Central memory CD8-positive, alpha-beta T cell (primary cell): Measurements from ENCODE around the gene PTPRG.

Experiments
- ATAC-seq: fragments of 150-1000 bp; cut with Tn5 transposase; replicated peaks from 2 replicates; pipeline ENCODE4 v1.10.0; 2022; ENCODE audit warnings: mild to moderate bottlenecking, moderate FRiP score, moderate number of reproducible peaks; ENCODE audit not compliant: poor library complexity, severe bottlenecking; ENCODE audit errors: extremely low read depth
- DNase-seq, 2 donors: peaks; one replicate each; pipeline ENCODE4 v3.0.0; 2021; ENCODE audit warnings: low spot score in 2 of 2
- H3K27ac Mint-ChIP-seq: one replicate; pipeline ENCODE4 v1.8.0; 2022; ENCODE audit warnings: low read depth, mild to moderate bottlenecking, moderate library complexity, mixed read lengths
- H3K27me3 Mint-ChIP-seq: one replicate; pipeline ENCODE4 v1.8.0; 2022; ENCODE audit warnings: mixed read lengths
- H3K36me3 Mint-ChIP-seq: one replicate; pipeline ENCODE4 v1.8.0; 2022; ENCODE audit warnings: mild to moderate bottlenecking, moderate library complexity, mixed read lengths; ENCODE audit not compliant: insufficient read depth
- H3K4me1 Mint-ChIP-seq: one replicate; pipeline ENCODE4 v1.8.0; 2022; ENCODE audit warnings: mixed read lengths
- H3K4me3 Mint-ChIP-seq: one replicate; pipeline ENCODE4 v1.8.0; 2022; ENCODE audit warnings: mild to moderate bottlenecking, moderate library complexity, mixed read lengths
- H3K9me3 Mint-ChIP-seq: one replicate; pipeline ENCODE4 v1.8.0; 2022; ENCODE audit warnings: mixed read lengths

PTPRG gene

GRCh38 chr3:62260655-62261054 is 699.3 kb downstream of the PTPRG start:
- H3K27me3 Mint-ChIP-seq, result no peaks in the 10 kb centered on the region
- ATAC-seq, result no peak

GRCh38 chr3:62261121-62261520 is 699.8 kb downstream of the PTPRG start:
- Mint-ChIP-seq H3K4me1 (no peaks in the 10 kb centered on the region), H3K9me3 (no peaks in the 10 kb centered on the region), H3K27ac (no peak overlapping the region), H3K27me3 (no peaks in the 10 kb centered on the region), H3K36me3 (no peaks in the 10 kb centered on the region), H3K4me3 (no peak overlapping the region)
- ATAC-seq (no peak), DNase-seq (no peak)

More at GRCh38 chr3:62260655-62261054, 699.3 kb downstream of the PTPRG start:
- DNase-seq, result no peak
- H3K4me1 Mint-ChIP-seq, result no peaks in the 10 kb centered on the region
- no peaks in the 10 kb centered on the region for H3K36me3 Mint-ChIP-seq
- H3K4me3 Mint-ChIP-seq, result no peak overlapping the region
- H3K9me3 Mint-ChIP-seq, result no peaks in the 10 kb centered on the region
- no peak overlapping the region for H3K27ac Mint-ChIP-seq

GRCh38 chr3:62261736-62262135 is 700.4 kb downstream of the PTPRG start:
- no peak for DNase-seq
- no peaks in the 10 kb centered on the region for H3K9me3 Mint-ChIP-seq
- no peak for ATAC-seq
- no peaks in the 10 kb centered on the region for H3K4me1 Mint-ChIP-seq
- no peaks in the 10 kb centered on the region for H3K36me3 Mint-ChIP-seq
- H3K27me3 Mint-ChIP-seq, result no peaks in the 10 kb centered on the region
- no peak overlapping the region for H3K27ac Mint-ChIP-seq
- H3K4me3 Mint-ChIP-seq, result no peak overlapping the region

- H3K4me1 Mint-ChIP-seq, result no peaks in the 10 kb centered on the region
- ATAC-seq (no peak), DNase-seq (no peak)
- no peaks in the 10 kb centered on the region for H3K9me3 Mint-ChIP-seq
- H3K27ac Mint-ChIP-seq, result no peak overlapping the region
- no peaks in the 10 kb centered on the region for H3K36me3 Mint-ChIP-seq
- no peak overlapping the region for H3K4me3 Mint-ChIP-seq
- no peaks in the 10 kb centered on the region for H3K27me3 Mint-ChIP-seq
Observed at GRCh38 chr3:62265528-62265927, 704.2 kb downstream of the PTPRG start.

- no peak for ATAC-seq
- Mint-ChIP-seq H3K4me1 (no peaks in the 10 kb centered on the region), H3K9me3 (no peaks in the 10 kb centered on the region), H3K4me3 (no peak overlapping the region), H3K36me3 (no peaks in the 10 kb centered on the region), H3K27ac (no peak overlapping the region), H3K27me3 (no peaks in the 10 kb centered on the region)
- no peak for DNase-seq
Observed at GRCh38 chr3:62266668-62267283, 705.4 kb downstream of the PTPRG start.

GRCh38 chr3:62276658-62277180 is 715.3 kb downstream of the PTPRG start:
- Mint-ChIP-seq H3K27ac (no peak overlapping the region), H3K9me3 (no peaks in the 10 kb centered on the region), H3K4me3 (no peak overlapping the region), H3K4me1 (no peaks in the 10 kb centered on the region), H3K27me3 (no peaks in the 10 kb centered on the region), H3K36me3 (no peaks in the 10 kb centered on the region)
- ATAC-seq, result no peak
- no peak for DNase-seq

GRCh38 chr3:62277450-62277849 is 716.1 kb downstream of the PTPRG start:
- no peaks in the 10 kb centered on the region for H3K27me3 Mint-ChIP-seq
- no peak overlapping the region for H3K4me3 Mint-ChIP-seq
- no peak for ATAC-seq
- no peaks in the 10 kb centered on the region for H3K9me3 Mint-ChIP-seq
- H3K4me1 Mint-ChIP-seq, result no peaks in the 10 kb centered on the region
- no peak overlapping the region for H3K27ac Mint-ChIP-seq
- H3K36me3 Mint-ChIP-seq, result no peaks in the 10 kb centered on the region
- DNase-seq, result no peak

GRCh38 chr3:62277986-62278385 is 716.6 kb downstream of the PTPRG start:
- Mint-ChIP-seq H3K4me3 (no peak overlapping the region), H3K36me3 (no peaks in the 10 kb centered on the region), H3K9me3 (no peaks in the 10 kb centered on the region), H3K27me3 (no peaks in the 10 kb centered on the region), H3K27ac (no peak overlapping the region), H3K4me1 (no peaks in the 10 kb centered on the region)
- DNase-seq (no peak), ATAC-seq (no peak)

- ATAC-seq (no peak), DNase-seq (no peak)
- Mint-ChIP-seq H3K36me3 (no peaks in the 10 kb centered on the region), H3K4me1 (no peaks in the 10 kb centered on the region), H3K27ac (no peak overlapping the region), H3K9me3 (no peaks in the 10 kb centered on the region), H3K27me3 (no peaks in the 10 kb centered on the region), H3K4me3 (no peak overlapping the region)
Observed at GRCh38 chr3:62281726-62282125, 720.4 kb downstream of the PTPRG start.

GRCh38 chr3:62284442-62284841 is 723.1 kb downstream of the PTPRG start:
- H3K36me3 Mint-ChIP-seq, result no peaks in the 10 kb centered on the region

GRCh38 chr3:62287392-62287927 is 726.1 kb downstream of the PTPRG start:
- Mint-ChIP-seq H3K36me3 (no peaks in the 10 kb centered on the region), H3K4me1 (no peaks in the 10 kb centered on the region), H3K27ac (no peak overlapping the region), H3K27me3 (no peaks in the 10 kb centered on the region), H3K9me3 (no peaks in the 10 kb centered on the region), H3K4me3 (no peak overlapping the region)
- ATAC-seq, result no peak
- no peak for DNase-seq

More at GRCh38 chr3:62284442-62284841, 723.1 kb downstream of the PTPRG start:
- ATAC-seq (no peak), DNase-seq (no peak)
- Mint-ChIP-seq H3K9me3 (no peaks in the 10 kb centered on the region), H3K4me1 (no peaks in the 10 kb centered on the region), H3K27me3 (no peaks in the 10 kb centered on the region), H3K4me3 (no peak overlapping the region), H3K27ac (no peak overlapping the region)

GRCh38 chr3:62289922-62290321 is 728.6 kb downstream of the PTPRG start:
- H3K27ac Mint-ChIP-seq, result no peak overlapping the region
- H3K36me3 Mint-ChIP-seq, result no peaks in the 10 kb centered on the region
- no peak for DNase-seq
- H3K4me3 Mint-ChIP-seq, result no peak overlapping the region
- H3K4me1 Mint-ChIP-seq, result no peaks in the 10 kb centered on the region
- no peaks in the 10 kb centered on the region for H3K27me3 Mint-ChIP-seq
- H3K9me3 Mint-ChIP-seq, result no peaks in the 10 kb centered on the region
- no peak for ATAC-seq

GRCh38 chr3:62293051-62293780 is 731.8 kb downstream of the PTPRG start:
- no peaks in the 10 kb centered on the region for H3K36me3 Mint-ChIP-seq
- H3K9me3 Mint-ChIP-seq, result no peaks in the 10 kb centered on the region
- no peak overlapping the region for H3K27ac Mint-ChIP-seq
- no peaks in the 10 kb centered on the region for H3K27me3 Mint-ChIP-seq
- ATAC-seq (no peak), DNase-seq (no peak)
- no peaks in the 10 kb centered on the region for H3K4me1 Mint-ChIP-seq
- no peak overlapping the region for H3K4me3 Mint-ChIP-seq
